HUDEP-2 (cell line): Measurements from ENCODE around the gene DCANP1.
A peak's percentile ranks its signal among the peaks of the same experiment; 100 is the strongest.

Source experiments
- DNase-seq, 76 experiments: peaks; one replicate each; lab custom pipeline; 2025; ENCODE audit not compliant: unreplicated experiment in 76 of 76; lab: John Stamatoyannopoulos, UW

Gene DCANP1

GRCh38 chr5:135428586-135428985 is 18.6 kb downstream of the DCANP1 start:
- DNase-seq = no peak

GRCh38 chr5:135426102-135427082 is 20.8 kb downstream of the DCANP1 start:
- DNase-seq = peak in 39 of 76 experiments; percentile 5 to 68 (median 30)

- no peak for DNase-seq
These were observed 21.5 kb downstream of the DCANP1 start for GRCh38 chr5:135425641-135426040.

DNA sequence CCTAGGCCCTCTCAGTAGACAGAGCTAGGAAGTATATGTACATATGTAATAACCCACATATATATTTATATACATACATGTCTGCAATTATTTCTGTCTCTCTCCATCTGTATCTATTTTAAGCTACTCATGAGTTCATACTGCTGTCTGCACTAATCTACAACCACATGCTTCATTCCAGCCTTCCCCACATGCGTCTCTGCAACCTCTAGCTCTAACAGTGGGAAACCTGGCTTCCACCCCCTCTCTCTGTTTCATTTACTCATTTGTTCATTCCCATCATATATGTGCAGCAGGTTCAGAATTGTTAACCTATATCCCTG is 23.3 kb downstream of the DCANP1 start:
- no peak for DNase-seq

- peak in 3 of 76 experiments; percentile 8 to 19 (median 17) for DNase-seq
These were observed 23.9 kb downstream of the DCANP1 start for GRCh38 chr5:135423146-135423845.

GRCh38 chr5:135422419-135422818 is 24.7 kb downstream of the DCANP1 start:
- DNase-seq = no peak

- DNase-seq = no peak
These were observed 30.1 kb downstream of the DCANP1 start for GRCh38 chr5:135417083-135417482.

DNA sequence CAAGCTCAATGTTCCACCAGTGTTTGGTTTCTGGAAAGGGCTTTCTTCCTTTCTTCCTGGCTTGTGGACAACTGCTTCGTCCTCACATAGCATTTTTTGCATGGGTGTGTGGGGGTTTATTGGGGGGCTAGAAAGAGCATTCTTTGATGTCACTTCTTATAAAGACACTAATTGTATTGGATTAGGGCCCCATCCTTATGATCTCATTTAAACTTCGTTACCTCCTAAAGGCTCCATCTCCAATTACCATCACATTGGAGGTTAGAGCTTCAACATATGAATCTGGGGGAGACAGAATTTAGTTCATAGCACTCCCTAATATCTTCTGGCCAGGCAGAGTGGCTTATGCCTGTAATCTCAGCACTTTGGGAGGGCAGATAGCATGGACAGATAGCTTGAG is 42.1 kb downstream of the DCANP1 start:
- no peak for DNase-seq

- no peak for DNase-seq
These were observed 45.1 kb downstream of the DCANP1 start for GRCh38 chr5:135402031-135402430.

DNA sequence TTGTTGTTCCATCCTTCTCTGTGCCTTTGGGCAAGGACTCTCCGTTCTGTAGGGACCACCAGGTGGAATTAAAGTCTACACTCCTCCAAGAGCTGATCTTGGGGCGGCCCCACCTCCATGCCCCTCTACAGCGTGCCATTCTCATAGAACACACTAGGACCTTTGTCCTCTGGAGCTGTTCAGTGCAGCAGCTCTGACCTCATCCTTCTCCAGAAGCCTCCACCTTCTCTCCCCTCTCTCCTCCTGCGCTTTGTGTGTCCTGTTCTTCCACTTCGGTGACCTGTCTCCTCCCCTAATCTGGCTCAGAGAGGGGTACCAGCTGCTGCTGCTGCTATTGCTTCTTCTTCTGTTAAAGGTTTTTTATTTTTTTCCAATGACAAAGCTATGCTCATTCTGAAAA is 46.3 kb downstream of the DCANP1 start:
- no peak for DNase-seq

DNA sequence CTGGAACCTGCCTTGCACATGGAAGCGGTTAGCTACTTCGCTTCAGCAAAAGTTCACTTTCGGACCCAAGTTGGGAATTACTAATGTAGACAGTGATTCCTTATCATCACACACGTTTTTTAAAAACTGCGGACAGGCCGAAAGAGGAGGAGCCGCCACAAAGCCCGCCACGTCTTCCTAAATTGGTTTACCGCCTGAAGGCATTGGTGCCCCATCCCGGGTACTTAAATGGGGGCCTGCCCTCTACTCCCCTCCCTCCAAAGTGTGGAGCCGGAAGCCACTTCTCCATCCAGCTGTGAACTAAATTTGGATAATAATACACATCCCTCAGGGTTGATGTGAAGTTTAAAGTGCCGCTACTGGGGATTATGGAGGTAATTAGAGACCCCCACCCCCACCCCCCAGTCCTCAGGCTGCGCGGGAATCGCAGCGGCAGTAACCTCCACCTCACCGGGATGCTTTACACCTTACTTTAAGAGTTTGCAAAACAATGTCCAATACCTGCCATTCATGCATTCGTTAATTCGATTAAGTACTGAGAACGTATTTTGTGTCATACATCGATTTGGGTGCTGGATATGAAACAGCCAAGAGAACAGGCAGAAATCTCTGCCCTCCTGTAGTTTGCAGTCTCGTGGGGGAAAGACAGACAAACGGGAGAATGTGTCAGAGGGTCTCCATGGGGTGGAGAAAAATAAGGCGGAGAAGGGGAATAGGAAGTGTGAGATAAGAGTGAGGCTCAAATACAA is 47.2 kb downstream of the DCANP1 start:
- peak in 1 of 76 experiments; percentile 12 for DNase-seq

DNA sequence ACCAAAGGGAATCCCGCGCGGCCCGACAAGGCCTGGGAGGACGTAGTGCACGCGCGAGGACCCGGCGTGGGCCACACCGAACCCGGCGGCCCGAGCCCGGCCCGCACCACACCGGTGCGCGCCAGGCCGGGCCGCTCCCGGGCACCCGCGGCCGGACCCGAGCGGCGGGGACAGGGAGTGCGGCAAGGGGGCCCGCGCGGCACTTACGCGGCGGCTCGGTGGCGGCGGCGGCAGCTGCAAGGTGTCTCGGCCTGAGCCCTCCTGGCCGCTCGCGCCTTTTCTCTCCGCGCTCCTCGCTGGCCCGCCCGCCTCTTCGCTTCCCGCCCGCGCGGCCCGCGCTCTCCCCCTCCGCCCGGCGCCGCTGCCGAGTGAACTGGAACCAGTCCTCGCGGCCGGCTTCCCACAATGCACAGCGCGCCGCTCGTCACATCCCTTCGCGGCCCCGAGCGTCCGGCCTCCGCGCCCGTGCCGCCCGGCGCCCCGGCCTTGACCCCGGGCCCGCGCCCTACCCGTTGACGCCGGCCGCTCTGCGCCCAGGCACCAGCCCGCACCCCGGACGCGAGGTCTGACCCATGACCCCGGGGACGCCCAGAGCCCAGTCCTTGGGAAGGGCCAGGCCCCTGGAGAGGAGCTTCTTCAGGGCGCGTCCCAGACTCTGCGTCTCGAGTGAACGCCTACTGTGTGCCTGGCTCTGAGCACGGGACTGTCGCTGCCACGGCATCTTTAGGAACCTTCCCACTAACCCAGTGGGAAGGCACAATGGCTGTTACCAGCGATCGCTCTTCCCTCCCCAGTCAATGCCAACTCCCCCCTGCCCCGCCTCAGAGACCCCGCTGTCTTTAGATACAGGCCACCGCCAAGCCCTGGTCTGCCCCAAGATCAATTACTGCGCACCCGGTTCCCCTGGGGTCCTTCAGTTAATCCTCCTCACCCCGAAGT is 48.0 kb downstream of the DCANP1 start, which contains the start of gene MACROH2A1:
Gene MACROH2A1 (minus strand): TSS at position 377 of the 939 bp plus-strand sequence. CDS start 10,138 bp downstream, outside the sequence.
- DNase-seq = peak in 70 of 76 experiments; percentile 4 to 84 (median 69)

DNA sequence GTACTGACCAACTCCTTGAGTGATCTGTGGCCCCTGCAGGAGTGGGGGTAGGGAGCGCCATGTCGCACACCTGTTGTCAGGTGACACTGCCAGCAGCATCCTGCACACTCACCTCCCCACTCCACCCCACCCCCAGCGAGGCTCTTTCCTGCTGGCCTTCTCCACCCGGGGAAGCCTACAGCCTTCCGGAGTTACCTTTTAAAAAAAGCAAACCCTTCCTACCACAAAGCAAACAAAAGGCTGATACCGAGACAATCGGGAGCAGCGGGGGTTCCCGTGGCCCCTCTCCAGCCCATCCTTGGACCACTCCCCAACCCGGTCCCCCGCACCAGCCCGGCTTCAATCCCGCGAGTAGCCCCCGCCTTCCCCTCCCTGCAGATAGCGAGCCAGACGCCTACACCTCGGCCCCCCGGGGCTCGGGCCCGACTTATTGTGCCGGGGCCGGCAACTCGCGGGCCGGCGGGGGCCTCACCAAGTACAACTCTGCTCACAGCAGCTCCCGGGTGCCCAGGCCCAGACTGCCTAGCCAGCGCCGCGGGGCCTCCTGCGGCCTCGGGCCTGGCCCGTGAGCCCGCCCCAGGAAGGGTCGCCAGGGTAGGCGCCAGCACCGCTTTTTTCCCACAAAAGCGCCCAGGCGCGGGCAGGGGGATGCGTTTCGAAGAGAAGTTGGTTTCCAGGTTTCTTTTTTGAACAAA is 48.8 kb downstream of the DCANP1 start:
- peak in 3 of 76 experiments; percentile 13 to 22 (median 21) for DNase-seq

GRCh38 chr5:135397084-135397483 is 50.1 kb downstream of the DCANP1 start:
- DNase-seq = no peak

- no peak for DNase-seq
These were observed 50.6 kb downstream of the DCANP1 start for GRCh38 chr5:135396459-135397055.

- DNase-seq = no peak
These were observed 51.3 kb downstream of the DCANP1 start for GRCh38 chr5:135395866-135396265.

DNA sequence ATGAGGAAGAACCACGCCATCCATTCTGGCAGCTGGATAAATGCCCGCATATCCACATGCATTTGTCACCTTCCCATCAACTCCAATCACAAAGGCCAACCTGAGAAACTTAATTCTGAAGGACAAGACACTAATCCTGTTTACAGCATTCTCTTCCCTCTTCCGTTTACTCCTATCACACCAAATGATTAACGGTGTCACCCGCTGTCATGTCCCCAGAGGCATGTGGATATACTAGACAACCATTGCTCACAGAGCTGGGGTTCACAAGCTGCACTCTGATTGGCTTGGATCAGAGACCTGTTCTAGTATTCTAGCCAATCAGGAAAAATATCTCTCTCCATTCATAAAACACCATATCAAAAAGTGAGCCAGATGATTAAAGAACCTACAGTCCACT is 51.7 kb downstream of the DCANP1 start:
- no peak for DNase-seq
